ENCODE results near the gene NT5C3B.
"Not testable (repeated sequence)": the region's sequence is repeated elsewhere in the genome, so short reads cannot be mapped to it uniquely, and the experiment has no call there.

NT5C3B gene

DNA sequence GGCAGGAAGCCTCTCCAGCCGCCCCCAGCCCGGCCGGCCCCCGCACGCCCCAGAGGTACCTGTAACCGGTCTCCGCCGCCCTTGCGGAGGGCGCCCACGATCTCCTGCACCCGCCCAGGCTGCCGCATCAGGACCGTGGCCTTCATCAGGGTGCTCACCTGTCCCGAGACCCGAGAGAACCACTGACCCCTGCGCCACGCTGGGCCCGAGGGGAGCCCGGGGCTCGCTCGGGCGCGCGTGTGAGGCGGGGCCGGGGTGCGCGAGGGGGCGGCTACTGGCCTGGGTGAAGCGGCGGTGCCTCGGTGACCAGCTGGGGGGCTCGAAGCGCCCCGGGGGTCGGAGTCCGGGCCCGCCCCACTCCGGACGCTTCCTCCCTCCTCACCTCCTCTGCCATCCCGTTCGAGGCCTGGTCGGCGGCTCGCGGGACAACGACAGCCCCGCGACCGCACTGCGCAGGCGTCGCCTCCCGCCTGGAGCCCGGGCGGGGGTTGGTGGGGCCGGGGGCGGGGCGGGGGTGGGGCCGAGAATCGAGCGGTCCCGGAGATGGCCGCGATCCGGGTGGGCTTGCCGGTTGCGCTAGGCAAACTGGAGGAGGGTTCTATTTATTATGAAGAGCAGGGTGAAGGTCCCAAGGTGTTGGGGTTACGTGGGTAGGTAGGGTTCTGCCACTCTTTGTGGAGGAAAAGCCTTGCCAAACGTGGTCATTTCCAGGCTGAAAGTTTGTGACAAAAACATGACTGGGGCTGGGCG lies at the start of gene NT5C3B:
Gene NT5C3B (minus strand): TSS at position 433 of the 750 bp plus-strand sequence. CDS start 39 bp downstream, at position 394.
- peak; percentile 29 for DNase-seq (ENCODE audit: low read depth)

DNA sequence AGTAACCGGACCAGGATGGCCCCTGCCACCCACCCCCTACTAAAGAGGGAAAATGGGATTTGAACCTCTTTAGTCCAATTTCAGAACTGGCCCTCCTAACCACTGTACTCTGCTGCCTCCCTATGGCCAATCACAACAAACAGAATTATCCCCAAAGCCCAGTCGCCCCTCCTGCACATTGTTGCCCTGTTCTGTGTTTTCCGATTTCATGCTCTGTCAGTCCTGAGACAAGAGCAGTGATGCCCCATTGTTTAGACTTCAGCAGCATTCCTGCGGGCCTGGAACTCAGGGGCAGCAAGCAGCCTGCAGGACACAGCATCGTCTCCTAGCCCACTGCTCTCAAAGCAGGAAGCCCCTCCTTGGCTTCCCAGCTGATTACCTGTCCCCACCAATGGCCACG lies 49.7 kb upstream of the NT5C3B start:
- no peak for DNase-seq (ENCODE audit: low read depth)

DNA sequence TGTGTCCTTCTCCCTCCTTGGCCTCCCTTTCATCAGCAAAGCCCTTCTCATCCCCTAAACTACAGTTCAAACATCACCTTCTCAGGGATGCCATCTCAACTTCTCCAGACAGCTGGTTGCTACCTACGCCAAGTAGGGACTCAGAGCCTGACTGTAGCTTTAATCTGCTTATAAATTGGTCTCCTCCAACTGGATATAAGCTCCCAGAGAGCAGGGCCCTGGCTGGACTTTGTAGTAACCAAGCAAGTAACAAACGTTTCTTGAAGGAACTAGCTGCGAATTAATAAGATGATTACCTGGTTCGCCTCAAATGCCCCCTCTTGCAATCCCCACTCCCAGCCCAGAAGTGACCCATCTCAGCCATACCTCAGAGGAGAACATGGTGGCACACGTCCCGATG lies 46.7 kb upstream of the NT5C3B start:
- no peak for DNase-seq (ENCODE audit: low read depth)

DNA sequence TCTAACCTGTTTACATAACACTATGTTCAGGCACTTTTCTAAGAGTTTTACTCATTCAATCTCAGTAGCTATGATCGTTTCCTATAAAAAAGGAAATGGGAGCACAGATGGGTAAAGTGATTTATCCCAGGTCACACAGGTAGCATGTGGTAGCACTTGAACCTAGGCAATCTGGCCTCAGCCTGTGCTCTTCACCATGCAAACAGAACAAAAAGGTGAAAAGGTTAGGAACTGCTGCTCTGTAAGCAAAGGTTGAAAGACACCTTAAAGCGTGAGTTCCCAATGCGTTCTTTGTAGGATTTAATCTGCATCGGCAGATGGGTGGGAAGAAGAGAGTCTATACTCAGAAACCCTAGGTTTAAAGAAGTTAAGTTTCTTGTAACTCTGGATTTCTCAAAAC lies 44.1 kb upstream of the NT5C3B start:
- no peak for DNase-seq (ENCODE audit: low read depth)

DNA sequence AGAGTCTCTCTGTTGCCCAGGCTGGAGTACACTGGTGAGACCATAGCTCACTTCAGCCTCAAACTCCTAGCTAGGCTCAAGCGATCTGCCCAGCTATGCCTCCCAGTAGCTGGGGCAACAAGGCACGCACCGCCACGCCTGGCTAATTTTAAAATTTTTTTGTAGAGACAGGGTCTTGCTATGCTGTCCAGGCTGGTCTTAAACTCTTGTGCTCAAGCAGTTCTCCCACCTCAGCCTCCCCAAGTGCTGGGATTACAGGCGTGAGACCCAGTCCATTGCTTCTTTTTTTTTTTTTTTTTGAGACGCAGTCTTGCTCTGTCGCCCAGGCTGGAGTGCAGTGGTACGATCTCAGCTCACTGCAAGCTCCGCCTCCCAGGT lies 38.2 kb upstream of the NT5C3B start:
- DNase-seq (ENCODE audit: low read depth) = not testable (repeated sequence)

DNA sequence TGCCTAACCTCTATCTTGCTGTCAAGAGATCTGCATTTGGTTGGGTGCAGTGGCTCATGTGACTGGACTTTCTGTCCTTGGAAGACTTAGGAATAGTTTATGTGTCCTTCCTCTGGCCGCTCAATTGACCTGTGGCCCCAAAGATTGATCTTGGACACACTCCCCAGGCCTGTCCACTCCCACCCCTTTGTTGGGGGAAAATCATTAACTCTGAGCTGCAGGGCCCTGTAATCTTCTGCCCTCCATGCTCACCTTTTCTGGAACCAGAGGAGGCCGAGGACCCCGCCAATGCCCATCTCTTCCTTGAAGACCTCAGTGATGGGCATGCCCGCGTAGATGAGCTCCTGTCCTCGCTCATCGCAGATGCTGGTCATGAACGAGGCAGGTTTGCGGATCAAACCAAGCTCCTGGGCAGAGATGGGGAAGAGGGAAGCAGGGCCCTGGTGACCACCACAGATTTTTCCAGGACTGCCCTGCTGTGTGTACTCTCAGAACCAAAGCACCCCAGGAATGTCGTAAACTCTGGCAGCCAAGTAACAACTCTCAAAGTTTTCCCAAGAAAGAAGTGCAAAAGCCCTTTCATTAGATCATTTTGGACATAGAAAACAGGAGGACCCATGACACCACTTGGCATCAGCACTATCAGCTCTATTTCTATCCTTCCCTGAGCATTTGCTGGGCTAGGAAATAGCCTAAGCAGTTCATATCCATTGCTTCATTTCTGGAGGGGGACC lies 37.7 kb upstream of the NT5C3B start:
- no peak for DNase-seq (ENCODE audit: low read depth)

DNA sequence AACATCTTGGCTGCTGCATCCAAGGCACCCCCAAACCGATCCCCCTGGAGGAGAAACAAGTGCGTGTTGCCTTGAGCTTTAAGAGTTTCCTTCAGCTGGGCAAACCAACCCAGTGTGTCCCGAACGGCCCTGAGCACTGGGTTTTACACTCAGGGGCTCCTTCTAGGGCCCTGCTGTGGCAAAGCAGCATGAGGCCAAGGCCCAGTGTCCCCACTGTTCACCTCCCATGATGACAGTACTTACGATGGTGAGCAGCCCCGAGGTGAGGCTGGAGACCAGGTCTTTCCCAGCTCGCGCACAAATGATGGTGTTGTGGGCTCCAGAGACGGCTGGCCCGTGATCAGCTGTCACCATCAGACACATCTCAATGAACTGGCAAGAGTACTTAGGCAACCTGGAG lies 35.8 kb upstream of the NT5C3B start:
- DNase-seq (ENCODE audit: low read depth) = no peak

DNA sequence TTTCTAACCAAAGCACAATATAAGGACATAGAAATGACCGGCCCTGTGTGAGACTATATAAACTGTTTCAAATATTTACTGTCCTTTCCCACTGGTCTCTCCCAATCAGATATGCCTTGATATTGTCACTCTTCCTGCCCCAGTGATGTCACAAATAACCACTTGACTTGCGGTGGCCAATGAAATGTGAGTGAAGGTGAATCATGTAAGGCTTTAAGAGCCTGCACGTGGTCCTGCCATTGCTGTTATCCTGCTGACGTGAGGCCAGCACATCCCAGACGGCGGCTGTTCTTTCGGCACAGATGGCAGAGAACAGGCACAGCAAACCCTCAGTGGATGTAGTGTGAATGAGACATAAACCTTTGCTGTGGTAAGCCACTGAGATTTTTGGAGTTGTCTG lies 34.6 kb upstream of the NT5C3B start:
- DNase-seq (ENCODE audit: low read depth) = no peak

DNA sequence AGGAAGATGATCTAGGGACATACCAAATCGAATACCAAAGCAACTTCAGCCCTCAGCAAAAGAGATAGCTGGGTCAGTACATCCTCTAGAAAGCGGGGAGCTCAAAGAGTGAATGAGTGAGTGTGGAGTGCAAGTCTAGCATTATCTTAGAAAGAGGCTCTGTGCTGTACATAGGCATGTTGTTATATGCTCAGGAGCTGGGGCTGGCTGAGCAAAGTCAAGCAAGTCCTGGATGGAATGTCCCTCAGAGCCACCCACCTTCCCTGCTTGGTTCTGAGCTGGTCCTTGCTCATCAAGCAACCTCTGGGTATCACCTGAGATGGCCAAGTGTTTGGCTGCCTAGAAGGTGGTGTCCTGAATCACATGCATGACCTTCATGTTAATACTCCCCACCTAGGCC lies 34.1 kb upstream of the NT5C3B start:
- DNase-seq (ENCODE audit: low read depth) = no peak

DNA sequence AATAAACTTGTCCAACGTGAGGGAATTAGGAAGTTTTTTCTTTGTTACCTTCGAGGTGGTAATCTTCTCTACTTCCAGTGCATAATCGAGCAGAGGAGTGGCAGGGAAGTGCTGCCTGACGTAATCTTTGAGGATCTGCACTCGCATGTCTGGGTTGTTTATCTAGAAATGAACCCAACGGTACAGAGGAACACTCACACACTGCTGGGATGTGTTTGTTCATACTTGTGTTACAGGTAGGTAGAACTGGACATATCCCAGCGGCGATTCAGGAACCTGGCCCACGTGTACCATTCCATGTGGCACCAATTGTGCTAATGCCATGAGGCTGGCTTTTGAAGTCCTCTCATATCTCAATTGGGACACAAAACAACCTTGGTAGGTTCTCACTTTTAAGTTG lies 33.4 kb upstream of the NT5C3B start:
- DNase-seq (ENCODE audit: low read depth) = no peak

DNA sequence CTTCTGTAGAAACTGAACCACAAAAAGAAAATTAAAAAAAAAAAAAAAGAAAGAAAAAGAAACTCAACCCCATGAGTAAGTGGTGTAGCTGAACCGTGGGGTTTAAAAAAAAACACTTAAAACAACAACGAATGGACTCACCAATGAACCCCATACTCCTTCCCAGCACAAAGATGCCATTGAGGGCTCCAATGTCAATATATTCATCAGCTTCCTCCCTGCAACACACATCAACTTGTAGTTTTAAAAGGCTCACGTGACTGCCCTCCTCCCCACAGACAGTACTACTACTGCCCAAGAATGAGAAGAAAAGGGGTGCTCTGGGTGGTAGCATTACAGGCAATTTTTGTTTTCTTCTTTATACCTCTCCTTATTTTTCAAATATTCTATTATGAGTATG lies 32.5 kb upstream of the NT5C3B start:
- no peak for DNase-seq (ENCODE audit: low read depth)

DNA sequence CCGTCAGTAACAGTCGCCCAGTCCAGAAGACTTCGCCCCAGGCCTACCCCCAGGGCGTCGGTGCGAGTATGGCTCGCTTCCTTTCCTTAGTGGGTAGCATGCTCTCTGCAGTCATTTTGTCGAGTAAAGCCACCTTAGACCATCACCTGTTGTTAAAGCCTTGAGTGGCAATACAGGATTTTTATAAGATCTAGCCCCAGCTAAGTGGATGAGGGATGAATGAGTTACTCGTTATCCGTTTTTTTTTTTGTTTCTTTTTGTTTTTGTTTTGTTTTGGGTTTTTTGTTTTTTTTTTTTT lies 29.5 kb upstream of the NT5C3B start:
- DNase-seq (ENCODE audit: low read depth) = no peak

DNA sequence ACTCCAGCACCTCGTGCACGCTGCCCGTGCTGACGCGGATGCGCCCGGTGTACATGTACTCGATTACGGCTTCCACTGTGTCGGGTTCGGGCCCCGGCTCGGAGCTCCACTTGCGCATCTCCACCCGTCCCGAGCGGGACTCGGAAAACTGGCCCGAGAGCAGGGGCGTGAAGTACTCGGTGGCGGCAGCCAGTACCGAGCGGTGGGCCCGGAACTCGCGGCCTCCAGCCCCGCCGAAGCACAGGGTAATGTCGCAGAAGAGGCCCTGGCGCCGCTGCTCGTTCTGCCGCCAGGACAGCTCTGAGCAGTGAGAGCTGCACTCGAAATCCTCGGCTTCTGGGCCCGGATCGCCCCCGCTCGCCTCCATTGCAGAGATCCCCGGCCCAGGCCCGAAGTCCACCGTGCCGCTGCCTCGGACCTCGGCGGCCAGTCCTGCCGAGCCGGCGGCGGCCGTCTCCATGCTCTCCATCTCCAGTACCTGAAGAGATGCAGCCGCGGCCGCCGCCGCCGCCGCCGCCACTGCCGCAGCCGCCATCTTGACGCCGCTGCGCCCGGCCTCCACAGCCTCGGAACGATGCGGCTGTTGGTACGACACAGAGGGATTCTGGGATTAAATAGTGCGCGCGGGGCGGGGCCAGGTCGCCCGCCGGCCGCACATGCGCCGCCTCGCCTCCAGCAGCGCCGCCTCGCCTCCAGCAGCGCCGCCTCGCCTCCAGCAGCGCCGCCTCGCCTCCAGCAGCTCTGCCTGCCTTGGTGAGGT lies 29.0 kb upstream of the NT5C3B start, which contains the start of gene KLHL11:
Gene KLHL11 (minus strand): TSS at position 588 of the 760 bp plus-strand sequence. CDS start 53 bp downstream, at position 535.
- peak; percentile 78 for DNase-seq (ENCODE audit: low read depth)

DNA sequence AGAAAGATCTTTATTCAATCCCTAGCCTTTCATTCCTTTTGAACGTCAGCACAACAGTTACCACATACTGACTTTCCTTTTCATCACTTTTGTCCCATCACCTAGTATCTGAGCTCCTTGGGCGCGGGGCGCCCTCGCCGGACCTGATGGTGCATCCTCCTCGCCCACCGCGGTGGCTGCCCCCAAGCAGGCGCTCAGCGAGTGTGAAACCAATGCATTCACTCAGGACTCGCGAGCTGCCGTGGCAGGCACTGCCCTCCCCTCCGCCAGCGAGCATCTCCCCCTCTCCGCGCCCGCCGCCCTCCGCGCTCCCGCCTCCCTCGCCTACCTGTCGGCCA lies 28.4 kb upstream of the NT5C3B start:
- no peak for DNase-seq (ENCODE audit: low read depth)

DNA sequence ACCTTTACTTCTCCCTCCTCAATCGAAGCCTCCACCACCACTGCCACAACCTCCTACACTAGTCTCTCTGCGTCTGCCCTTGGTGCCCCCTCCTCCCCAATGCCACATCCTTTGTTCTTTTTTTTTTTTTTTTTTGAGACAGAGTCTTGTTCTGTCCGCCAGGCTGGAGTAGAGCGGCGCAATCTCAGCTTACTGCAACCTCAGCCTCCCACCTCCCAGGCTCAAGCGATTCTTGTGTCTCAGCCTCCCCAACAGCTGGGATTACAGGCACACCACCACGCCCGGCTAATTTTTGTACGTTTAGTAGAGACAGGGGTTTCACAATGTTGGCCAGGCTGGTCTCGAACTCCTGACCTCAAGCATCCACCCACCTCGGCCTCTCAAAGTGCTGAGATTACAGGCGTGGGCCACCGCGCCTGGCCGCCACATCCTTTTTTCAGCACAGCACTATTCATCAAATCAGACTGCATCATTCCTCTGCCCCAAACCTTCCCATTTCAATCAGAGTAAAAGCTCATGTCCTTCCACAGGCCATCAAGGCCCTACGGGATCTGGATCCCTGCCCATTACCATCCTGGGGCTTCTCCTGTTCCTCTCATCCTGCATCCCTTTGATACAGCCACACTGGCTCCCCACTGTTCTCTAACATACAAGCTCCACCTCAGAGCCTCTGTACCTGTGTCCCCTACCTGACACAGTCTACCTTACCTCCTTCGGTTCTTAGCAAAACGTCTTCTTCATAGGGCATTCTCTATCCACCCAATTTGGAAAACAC lies 27.2 kb upstream of the NT5C3B start:
- DNase-seq (ENCODE audit: low read depth) = no peak

DNA sequence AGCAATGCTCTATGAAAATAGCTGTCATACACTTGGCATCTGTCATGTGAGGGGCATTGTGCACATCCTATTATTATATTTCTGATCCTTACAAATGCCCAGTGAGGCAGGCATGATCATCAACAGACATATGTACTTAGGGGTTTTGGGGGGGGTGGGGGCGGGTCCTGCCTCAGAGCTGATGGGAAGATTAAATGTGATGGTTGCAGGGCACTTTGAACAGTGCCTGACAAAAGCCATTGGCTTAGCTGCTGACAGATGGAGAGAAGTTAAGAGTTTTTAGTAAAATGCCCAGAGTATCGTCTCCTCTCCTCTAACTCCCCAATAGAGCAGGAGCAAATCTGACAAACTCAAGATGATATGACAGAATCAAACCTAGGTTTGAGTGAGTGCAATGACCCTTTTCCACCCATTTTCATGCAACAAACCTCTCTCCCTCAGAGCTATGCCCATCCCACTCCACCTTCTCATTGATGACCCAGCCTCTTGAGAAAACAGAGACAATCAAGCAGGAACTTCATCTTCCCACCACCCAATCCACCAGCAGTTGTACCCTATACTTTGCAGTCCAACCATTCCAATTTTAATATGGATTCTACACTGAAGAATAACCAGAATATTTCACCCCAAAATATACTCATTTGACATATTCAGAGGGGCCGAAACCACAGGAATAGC lies 24.4 kb upstream of the NT5C3B start:
- DNase-seq (ENCODE audit: low read depth) = no peak

DNA sequence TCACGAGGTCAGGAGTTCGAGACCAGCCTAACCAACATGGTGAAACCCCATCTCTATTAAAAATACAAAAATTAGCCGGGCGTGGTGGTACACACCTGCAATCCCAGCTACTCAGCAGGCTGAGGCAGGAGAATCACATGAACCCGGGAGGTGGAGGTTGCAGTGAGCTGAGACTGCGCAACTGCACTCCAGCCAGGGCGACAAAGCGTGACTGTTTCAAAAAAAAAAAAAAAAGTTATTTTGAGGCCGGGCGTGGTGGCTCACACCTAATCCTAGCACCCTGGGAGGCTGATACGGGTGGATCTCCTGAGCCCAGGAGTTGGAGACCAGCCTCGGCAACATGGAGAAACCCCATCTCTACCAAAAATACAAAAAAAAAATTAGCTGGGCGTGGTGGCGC lies 15.3 kb upstream of the NT5C3B start:
- not testable (repeated sequence) for DNase-seq (ENCODE audit: low read depth)

DNA sequence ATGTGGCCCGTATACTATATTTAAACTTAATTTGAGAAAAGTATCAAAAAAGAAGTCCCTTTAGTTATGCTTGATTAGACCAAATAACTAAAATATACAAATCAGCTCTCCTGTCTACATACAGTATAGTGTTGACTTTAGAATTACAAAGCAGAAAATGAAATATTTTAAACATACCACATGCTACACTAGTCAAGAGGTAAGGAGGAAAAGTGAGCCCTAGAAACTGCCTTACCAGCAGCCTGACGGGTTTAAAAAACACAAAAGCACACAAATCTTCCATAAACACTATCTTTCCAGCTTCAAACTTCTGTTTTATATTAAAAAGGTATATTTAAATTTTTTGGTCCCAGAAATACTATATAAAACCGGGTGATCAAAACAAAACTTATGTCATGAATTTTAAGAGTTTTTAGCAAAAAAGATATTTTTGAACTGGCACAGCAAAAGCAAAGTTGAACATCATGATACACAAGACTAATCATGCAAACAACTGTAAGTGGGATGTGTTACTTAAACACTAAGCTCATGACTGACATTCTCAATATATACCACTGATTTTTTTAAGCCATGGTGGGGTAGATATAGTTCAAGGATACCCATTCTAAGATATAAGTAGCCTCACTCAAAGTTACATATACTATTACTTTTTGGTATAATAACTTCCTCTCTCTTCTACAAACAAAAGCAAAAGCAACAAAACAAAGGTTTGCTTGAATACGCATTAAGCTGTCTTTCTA lies 13.4 kb upstream of the NT5C3B start:
- no peak for DNase-seq (ENCODE audit: low read depth)

DNA sequence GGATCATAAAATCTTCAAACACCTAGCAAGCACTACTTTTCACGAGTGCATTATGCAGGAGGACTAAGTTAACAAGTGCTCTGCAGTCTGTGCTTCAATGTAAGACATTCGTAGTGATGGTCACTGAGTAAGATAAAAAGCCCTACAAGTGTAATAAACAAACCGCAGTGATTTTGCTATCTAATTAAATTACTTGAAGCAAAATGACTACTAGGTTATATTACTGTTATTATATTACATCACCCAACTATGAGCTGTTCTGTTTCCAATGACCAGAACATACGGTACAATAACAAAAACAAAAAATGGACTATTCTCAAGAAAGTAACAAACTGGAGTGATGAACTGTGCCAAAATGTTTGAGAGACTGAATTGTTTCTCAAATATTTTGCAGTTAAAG lies 12.8 kb upstream of the NT5C3B start:
- DNase-seq (ENCODE audit: low read depth) = no peak

DNA sequence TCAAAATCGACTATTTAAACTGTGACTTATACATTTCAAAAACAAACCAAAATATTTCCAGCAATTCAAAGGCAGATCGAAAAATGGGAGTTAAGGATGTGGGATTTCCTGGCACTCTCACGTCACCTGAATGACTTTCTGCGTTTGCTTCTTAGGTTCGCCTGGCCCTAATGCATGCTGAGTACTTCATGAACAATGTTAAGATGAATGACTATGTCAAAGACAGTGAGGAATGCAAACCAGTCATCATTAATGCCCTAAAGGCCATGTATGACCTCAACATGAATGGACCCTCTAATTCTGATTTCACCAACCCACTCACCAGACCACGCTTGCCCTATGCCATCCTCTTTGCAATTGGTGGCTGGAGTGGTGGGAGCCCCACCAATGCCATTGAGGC lies 8.9 kb upstream of the NT5C3B start:
- DNase-seq (ENCODE audit: low read depth) = no peak

DNA sequence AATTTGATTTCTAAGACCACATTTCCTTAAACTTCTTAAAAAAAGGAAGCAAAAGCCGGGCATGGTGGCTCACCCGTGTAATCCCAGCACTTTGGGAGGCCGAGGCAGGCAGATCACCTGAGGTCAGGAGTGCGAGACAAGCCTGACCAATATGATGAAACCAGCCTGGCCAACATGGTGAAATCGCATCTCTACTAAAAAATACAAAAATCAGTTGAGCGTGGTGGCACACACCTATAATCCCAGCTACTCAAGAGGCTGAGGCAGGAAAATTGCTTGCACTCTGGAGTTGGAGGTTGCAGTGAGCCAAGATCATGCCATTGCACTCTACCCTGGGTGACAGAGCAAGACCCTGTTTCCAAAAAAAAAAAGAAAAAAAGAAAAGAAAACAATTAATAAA lies 4.7 kb upstream of the NT5C3B start:
- not testable (repeated sequence) for DNase-seq (ENCODE audit: low read depth)

Data from stimulated activated CD8-positive, alpha-beta memory T cell treated with anti-CD3 and anti-CD28 coated beads, Interleukin-12 subunit alpha, Interleukin-12 subunit beta, amount 100 ng/mL, for 1 hour (primary cell).